HFF-Myc (cell line): Measurements from ENCODE around the gene HTR3D.

Experiments
- DNase-seq: peaks from one replicate; pipeline ENCODE4 v3.0.0-alpha.2; 2011; ENCODE audit warnings: low read depth; ENCODE audit errors: extremely low read depth
- H3K4me3 ChIP-seq: replicated peaks from 2 replicates; pipeline ENCODE4 v1.5.1; 2011; ENCODE audit warnings: low read depth, mild to moderate bottlenecking, control low read depth, low read length
- TF ChIP-seq, protein P1 (sequence below): IDR thresholded peaks from 2 replicates; pipeline ENCODE4 v1.5.1; 2012; ENCODE audit warnings: mild to moderate bottlenecking, low read depth, low read length, control low read depth; ENCODE audit errors: missing control alignments

Gene HTR3D

DNA sequence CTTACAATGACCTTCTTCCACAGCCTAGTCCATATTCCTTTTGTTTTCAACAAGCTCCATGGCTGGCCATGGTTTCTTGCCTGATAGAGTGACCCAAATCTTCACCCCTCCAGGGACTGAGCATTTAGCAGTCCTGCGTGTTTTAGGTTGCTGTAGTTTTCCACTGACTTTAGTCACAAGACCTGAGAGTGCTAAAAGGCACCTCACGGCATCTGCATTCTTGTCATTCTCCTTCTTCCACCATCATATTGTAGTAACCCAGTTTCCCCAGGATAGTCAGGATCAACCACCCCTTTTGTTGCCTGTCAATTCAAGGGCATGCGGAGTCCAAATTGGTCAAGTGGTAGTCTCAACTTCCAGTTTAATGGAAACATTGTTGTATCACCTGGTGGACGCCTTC is 42.1 kb downstream of the HTR3D start:
- TF ChIP-seq, protein P1, sequence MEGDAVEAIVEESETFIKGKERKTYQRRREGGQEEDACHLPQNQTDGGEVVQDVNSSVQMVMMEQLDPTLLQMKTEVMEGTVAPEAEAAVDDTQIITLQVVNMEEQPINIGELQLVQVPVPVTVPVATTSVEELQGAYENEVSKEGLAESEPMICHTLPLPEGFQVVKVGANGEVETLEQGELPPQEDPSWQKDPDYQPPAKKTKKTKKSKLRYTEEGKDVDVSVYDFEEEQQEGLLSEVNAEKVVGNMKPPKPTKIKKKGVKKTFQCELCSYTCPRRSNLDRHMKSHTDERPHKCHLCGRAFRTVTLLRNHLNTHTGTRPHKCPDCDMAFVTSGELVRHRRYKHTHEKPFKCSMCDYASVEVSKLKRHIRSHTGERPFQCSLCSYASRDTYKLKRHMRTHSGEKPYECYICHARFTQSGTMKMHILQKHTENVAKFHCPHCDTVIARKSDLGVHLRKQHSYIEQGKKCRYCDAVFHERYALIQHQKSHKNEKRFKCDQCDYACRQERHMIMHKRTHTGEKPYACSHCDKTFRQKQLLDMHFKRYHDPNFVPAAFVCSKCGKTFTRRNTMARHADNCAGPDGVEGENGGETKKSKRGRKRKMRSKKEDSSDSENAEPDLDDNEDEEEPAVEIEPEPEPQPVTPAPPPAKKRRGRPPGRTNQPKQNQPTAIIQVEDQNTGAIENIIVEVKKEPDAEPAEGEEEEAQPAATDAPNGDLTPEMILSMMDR, result no peak
- no peak overlapping the region for H3K4me3 ChIP-seq
- DNase-seq, result no peak

DNA sequence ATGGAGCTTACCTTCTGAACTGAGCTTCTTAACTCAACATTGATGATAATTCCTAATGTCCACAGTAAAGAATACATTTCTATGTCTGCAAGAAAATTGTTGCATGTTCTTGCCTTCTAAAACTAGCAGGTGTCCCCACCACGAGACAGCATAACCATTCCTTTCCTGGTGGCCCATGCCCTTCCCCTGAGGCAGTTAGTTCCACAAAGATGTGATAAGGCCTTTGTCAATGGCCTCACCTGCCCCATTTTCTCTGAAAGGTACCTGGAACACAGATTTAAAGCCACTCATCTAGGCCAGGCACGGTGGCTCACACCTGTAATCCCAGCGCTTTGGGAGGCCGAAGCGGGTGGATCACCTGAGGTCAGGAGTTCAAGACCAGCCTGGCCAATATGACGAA is 44.4 kb downstream of the HTR3D start:
- TF ChIP-seq, protein P1, result no peak
- no peak overlapping the region for H3K4me3 ChIP-seq
- no peak for DNase-seq

DNA sequence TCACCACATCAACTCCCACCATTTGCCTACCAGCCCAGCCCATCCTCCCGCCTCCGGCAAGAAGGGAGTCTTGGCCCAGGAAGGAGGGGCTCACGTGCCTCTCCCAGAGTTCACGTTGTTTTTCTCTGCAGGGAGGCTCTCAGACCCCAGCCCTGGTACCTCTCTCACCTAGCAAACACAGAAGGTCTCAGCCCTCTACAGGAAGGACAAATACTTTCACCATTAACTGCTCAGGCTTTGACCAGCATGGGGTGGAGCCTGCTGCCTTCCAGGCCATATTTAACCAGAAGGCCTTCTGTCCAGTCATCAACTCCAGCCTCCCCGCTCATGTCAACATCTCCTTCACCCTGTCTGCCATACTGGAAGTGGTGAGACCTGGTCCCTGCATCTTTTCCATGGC is 46.3 kb downstream of the HTR3D start:
- DNase-seq, result no peak
- TF ChIP-seq, protein P1, result no peak

DNA sequence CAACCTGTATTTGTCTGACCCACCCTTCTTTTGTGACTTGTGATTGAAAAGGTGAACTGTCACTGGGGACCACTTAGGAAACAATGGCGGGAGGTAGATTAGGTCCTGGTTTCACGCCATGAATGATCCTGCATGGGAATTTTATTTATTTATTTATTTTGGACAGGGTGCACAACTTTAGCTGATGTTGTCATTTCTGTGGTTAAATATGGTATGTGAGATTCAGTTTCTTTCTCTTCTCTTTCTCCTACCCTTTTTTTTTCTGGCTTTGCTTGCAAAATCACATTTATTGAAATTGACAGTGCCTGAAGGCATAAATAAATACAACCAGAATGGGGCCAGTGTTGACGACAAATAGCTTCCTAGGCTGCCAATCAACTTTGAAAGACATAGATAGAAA is 47.3 kb downstream of the HTR3D start:
- no peak for DNase-seq
- no peak overlapping the region for H3K4me3 ChIP-seq
- TF ChIP-seq, protein P1, result no peak

More for the DNA sequence above, 46.3 kb downstream of the HTR3D start:
- no peak overlapping the region for H3K4me3 ChIP-seq

DNA sequence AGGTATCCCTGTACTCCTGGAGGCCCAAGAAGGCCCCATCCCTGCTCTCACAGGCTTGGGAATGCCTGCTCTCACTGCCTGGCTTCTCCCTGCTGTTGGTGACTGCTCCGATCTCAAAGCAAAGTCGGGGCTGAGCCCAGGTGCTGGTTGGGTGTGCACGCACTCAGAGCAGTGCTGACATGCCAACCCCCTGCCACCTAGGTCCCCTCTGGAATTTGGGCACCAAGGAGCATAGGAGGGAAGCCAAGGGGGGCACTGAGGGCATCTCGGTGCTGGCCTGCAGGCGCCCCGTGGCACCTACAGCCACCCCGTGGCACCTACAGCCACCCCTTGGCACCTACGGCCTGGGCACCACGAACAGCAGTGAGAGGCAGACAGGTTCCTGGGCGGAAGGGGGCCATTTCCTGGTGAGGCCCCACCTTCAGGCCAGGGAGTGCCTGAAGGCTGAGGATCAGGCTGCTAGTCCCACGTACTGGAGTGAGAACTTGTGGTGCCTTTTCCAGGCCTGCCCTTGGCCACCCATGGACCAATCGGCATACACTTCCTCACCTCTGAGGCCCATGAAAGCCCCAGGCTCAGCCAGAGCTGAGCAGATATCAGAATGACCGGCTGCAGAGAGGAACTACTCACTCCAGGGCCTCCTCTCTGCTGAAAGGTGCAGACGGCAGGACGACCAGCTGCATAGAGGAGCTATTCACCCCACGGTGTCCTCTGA is 49.7 kb downstream of the HTR3D start:
- H3K4me3 ChIP-seq, result no peak overlapping the region
- no peak for DNase-seq
- TF ChIP-seq, protein P1, result no peak

DNA sequence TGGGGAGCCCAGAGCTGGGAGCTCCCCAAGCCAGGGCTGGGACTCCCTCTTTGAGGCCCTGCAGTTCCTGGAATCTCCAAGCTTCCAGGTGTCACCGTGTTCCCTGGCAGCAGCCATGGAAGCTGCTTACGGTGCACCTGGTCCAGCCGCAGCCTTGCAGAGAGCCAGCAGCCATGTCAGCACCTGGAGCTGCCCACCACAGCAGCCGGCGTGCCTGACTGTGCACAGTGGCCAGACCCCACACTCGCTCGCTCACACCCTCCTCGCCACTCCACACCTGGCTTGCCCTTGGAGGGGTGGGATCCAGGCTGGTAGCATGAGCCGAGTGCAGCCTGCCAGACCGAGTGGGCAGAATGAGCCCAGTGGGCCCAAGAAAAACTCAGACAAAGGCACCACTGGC is 50.5 kb downstream of the HTR3D start:
- TF ChIP-seq, protein P1, result no peak
- DNase-seq, result no peak
- H3K4me3 ChIP-seq, result no peak overlapping the region

DNA sequence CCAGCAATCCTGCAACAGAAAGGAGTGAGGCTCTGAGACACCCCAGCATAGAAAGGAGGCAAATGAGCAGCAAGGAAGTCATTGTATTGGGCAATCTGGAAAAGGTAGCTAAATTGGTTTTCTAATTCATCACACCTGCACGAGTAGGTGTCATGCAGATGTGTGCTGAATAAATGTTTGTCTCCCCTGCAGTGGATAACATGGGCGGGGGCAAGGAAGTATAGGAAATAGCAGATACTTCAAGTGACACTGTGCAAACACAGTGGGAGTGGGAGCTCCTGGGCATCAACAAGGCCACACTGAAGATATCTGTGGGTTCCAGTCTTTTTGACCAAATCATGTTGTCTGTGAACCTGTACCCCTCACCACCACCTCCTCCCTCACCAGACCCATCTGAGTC is 50.9 kb downstream of the HTR3D start:
- no peak for DNase-seq
- no peak overlapping the region for H3K4me3 ChIP-seq
- TF ChIP-seq, protein P1, result no peak
